ENCODE results near the gene HIPK3. TPM values are rescaled to one million over a fixed set of nuclear protein-coding genes. Genes with fewer than 3 reads are reported as not detected.

HIPK3 gene
- total and polyA plus RNA-seq, 10 of the 15 experiments (the other 5 are each of a cell fraction or from before 2014, with no cell fraction given): 3.4 to 26.5 (median 13.6) TPM

DNA sequence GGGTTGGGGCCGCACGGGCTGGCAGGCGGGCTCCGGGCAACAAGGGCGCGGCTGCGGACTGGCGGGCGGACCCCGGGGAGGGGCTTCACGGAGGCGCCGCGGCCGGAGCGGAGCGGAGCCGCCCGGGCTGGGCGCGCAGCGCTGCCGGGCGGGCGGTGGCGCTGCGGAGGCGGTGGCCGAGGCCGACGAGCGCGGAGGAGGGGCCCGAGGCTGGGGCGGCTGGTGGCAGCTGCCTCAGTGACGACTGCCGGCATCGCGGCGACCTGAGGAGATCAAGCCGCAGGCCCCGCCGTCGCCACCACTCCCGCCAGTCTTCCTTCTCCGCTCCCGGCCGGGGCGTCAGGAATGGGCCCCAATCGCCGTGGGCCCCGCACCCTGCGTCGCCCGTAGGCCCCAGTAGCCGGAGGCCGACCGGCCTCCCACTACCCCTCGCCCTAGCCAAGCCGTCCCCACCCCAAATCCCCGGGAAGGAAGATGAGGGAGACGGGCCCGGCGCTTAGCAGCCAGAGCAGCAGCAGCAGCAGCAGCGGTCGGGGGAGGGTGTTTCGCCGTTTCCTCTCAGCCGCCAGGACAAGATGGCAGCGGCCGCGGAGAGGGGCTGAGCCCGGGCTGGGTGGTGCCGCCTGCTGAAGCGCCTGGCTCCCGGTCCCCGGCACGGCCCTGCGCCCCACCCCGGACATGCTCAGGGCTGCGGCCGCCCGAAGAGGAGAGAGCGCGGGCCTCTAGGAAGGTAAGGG, at the start of gene HIPK3 (continued):
- TF ChIP-seq, protein P1, sequence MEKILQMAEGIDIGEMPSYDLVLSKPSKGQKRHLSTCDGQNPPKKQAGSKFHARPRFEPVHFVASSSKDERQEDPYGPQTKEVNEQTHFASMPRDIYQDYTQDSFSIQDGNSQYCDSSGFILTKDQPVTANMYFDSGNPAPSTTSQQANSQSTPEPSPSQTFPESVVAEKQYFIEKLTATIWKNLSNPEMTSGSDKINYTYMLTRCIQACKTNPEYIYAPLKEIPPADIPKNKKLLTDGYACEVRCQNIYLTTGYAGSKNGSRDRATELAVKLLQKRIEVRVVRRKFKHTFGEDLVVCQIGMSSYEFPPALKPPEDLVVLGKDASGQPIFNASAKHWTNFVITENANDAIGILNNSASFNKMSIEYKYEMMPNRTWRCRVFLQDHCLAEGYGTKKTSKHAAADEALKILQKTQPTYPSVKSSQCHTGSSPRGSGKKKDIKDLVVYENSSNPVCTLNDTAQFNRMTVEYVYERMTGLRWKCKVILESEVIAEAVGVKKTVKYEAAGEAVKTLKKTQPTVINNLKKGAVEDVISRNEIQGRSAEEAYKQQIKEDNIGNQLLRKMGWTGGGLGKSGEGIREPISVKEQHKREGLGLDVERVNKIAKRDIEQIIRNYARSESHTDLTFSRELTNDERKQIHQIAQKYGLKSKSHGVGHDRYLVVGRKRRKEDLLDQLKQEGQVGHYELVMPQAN (conservative IDR thresholded peaks at IDR 0.05): no peak; the same call in none of the 2 replicates
- TF ChIP-seq SIX5 (IDR thresholded peaks at IDR 0.05; ENCODE audit: low read depth, low read length, severe bottlenecking): no peak
- no peak for TF ChIP-seq BRCA1 (IDR thresholded peaks at IDR 0.05; ENCODE audit: low read depth, low read length)
- TF ChIP-seq, protein P2, sequence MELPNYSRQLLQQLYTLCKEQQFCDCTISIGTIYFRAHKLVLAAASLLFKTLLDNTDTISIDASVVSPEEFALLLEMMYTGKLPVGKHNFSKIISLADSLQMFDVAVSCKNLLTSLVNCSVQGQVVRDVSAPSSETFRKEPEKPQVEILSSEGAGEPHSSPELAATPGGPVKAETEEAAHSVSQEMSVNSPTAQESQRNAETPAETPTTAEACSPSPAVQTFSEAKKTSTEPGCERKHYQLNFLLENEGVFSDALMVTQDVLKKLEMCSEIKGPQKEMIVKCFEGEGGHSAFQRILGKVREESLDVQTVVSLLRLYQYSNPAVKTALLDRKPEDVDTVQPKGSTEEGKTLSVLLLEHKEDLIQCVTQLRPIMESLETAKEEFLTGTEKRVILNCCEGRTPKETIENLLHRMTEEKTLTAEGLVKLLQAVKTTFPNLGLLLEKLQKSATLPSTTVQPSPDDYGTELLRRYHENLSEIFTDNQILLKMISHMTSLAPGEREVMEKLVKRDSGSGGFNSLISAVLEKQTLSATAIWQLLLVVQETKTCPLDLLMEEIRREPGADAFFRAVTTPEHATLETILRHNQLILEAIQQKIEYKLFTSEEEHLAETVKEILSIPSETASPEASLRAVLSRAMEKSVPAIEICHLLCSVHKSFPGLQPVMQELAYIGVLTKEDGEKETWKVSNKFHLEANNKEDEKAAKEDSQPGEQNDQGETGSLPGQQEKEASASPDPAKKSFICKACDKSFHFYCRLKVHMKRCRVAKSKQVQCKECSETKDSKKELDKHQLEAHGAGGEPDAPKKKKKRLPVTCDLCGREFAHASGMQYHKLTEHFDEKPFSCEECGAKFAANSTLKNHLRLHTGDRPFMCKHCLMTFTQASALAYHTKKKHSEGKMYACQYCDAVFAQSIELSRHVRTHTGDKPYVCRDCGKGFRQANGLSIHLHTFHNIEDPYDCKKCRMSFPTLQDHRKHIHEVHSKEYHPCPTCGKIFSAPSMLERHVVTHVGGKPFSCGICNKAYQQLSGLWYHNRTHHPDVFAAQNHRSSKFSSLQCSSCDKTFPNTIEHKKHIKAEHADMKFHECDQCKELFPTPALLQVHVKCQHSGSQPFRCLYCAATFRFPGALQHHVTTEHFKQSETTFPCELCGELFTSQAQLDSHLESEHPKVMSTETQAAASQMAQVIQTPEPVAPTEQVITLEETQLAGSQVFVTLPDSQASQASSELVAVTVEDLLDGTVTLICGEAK (IDR thresholded peaks at IDR 0.05; ENCODE audit: borderline replicate concordance): no peak
- TF ChIP-seq, protein P3, sequence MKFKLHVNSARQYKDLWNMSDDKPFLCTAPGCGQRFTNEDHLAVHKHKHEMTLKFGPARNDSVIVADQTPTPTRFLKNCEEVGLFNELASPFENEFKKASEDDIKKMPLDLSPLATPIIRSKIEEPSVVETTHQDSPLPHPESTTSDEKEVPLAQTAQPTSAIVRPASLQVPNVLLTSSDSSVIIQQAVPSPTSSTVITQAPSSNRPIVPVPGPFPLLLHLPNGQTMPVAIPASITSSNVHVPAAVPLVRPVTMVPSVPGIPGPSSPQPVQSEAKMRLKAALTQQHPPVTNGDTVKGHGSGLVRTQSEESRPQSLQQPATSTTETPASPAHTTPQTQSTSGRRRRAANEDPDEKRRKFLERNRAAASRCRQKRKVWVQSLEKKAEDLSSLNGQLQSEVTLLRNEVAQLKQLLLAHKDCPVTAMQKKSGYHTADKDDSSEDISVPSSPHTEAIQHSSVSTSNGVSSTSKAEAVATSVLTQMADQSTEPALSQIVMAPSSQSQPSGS (IDR thresholded peaks at IDR 0.05; ENCODE audit: low read length): no peak
- TF ChIP-seq, protein P4, sequence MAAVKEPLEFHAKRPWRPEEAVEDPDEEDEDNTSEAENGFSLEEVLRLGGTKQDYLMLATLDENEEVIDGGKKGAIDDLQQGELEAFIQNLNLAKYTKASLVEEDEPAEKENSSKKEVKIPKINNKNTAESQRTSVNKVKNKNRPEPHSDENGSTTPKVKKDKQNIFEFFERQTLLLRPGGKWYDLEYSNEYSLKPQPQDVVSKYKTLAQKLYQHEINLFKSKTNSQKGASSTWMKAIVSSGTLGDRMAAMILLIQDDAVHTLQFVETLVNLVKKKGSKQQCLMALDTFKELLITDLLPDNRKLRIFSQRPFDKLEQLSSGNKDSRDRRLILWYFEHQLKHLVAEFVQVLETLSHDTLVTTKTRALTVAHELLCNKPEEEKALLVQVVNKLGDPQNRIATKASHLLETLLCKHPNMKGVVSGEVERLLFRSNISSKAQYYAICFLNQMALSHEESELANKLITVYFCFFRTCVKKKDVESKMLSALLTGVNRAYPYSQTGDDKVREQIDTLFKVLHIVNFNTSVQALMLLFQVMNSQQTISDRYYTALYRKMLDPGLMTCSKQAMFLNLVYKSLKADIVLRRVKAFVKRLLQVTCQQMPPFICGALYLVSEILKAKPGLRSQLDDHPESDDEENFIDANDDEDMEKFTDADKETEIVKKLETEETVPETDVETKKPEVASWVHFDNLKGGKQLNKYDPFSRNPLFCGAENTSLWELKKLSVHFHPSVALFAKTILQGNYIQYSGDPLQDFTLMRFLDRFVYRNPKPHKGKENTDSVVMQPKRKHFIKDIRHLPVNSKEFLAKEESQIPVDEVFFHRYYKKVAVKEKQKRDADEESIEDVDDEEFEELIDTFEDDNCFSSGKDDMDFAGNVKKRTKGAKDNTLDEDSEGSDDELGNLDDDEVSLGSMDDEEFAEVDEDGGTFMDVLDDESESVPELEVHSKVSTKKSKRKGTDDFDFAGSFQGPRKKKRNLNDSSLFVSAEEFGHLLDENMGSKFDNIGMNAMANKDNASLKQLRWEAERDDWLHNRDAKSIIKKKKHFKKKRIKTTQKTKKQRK (IDR thresholded peaks at IDR 0.05; ENCODE audit: low read depth, low read length): no peak
- TF ChIP-seq SP1 (IDR thresholded peaks at IDR 0.05; ENCODE audit: low read depth, low read length): no peak
- TF ChIP-seq, protein P5, sequence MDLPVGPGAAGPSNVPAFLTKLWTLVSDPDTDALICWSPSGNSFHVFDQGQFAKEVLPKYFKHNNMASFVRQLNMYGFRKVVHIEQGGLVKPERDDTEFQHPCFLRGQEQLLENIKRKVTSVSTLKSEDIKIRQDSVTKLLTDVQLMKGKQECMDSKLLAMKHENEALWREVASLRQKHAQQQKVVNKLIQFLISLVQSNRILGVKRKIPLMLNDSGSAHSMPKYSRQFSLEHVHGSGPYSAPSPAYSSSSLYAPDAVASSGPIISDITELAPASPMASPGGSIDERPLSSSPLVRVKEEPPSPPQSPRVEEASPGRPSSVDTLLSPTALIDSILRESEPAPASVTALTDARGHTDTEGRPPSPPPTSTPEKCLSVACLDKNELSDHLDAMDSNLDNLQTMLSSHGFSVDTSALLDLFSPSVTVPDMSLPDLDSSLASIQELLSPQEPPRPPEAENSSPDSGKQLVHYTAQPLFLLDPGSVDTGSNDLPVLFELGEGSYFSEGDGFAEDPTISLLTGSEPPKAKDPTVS (IDR thresholded peaks at IDR 0.05; ENCODE audit: low read depth, low read length): no peak
- TF ChIP-seq, protein P6, sequence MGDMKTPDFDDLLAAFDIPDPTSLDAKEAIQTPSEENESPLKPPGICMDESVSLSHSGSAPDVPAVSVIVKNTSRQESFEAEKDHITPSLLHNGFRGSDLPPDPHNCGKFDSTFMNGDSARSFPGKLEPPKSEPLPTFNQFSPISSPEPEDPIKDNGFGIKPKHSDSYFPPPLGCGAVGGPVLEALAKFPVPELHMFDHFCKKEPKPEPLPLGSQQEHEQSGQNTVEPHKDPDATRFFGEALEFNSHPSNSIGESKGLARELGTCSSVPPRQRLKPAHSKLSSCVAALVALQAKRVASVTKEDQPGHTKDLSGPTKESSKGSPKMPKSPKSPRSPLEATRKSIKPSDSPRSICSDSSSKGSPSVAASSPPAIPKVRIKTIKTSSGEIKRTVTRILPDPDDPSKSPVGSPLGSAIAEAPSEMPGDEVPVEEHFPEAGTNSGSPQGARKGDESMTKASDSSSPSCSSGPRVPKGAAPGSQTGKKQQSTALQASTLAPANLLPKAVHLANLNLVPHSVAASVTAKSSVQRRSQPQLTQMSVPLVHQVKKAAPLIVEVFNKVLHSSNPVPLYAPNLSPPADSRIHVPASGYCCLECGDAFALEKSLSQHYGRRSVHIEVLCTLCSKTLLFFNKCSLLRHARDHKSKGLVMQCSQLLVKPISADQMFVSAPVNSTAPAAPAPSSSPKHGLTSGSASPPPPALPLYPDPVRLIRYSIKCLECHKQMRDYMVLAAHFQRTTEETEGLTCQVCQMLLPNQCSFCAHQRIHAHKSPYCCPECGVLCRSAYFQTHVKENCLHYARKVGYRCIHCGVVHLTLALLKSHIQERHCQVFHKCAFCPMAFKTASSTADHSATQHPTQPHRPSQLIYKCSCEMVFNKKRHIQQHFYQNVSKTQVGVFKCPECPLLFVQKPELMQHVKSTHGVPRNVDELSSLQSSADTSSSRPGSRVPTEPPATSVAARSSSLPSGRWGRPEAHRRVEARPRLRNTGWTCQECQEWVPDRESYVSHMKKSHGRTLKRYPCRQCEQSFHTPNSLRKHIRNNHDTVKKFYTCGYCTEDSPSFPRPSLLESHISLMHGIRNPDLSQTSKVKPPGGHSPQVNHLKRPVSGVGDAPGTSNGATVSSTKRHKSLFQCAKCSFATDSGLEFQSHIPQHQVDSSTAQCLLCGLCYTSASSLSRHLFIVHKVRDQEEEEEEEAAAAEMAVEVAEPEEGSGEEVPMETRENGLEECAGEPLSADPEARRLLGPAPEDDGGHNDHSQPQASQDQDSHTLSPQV (IDR thresholded peaks at IDR 0.05): no peak
